Measurements from ENCODE around the gene KLF11. TPM values are rescaled to one million over a fixed set of nuclear protein-coding genes. Genes with fewer than 3 reads are reported as not detected.
A peak's percentile ranks its signal among the peaks of the same experiment; 100 is the strongest.

The KLF11 gene
- total and polyA plus RNA-seq, 9 of the 15 experiments (the other 6 are each of a cell fraction or from before 2014, with no cell fraction given), result 2.1 to 13.4 (median 6.5) TPM

DNA sequence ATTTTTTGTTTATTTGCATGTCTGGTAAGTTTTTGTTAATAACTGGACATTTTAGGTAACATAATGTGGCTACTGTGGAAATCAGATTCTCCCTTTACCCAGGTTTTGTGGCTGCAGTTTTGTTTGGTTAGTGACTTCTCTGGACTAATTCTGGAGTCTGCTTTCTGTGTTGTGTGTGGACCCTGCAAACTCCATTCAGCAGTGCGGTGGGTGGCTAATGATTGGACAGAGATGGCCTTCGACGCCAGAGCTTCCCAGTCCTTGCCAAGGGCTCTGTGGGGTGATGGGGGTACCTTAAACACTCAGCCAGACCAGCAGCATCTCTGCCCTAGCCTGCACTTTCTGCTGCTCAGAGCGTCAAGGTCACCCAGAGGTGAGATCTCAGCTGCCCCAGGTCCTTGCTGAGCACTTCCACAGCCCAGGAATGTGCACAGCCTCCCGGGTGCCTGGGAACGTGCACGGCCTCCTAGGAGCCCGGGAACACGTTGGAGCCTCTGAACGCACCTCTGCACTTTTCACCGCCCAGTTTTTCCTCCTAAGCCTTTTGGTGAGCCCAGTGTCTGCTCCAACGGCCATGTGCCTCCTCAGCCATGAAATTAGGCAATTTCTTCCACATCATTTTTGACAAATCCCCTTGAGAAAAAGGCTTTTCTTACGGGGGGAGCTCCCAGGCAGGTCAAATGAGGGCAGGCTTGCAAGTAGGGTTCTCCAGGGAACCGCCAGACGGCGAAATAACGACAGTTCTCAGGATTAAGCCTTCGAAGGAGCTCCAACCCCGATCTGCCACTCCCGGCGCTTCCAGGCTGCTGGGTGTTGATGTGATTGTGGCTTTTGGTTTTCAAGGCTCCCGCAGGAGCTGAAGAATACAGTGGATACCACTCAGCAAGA lies 35.2 kb upstream of the KLF11 start (continued):
- TF ChIP-seq, protein P1, sequence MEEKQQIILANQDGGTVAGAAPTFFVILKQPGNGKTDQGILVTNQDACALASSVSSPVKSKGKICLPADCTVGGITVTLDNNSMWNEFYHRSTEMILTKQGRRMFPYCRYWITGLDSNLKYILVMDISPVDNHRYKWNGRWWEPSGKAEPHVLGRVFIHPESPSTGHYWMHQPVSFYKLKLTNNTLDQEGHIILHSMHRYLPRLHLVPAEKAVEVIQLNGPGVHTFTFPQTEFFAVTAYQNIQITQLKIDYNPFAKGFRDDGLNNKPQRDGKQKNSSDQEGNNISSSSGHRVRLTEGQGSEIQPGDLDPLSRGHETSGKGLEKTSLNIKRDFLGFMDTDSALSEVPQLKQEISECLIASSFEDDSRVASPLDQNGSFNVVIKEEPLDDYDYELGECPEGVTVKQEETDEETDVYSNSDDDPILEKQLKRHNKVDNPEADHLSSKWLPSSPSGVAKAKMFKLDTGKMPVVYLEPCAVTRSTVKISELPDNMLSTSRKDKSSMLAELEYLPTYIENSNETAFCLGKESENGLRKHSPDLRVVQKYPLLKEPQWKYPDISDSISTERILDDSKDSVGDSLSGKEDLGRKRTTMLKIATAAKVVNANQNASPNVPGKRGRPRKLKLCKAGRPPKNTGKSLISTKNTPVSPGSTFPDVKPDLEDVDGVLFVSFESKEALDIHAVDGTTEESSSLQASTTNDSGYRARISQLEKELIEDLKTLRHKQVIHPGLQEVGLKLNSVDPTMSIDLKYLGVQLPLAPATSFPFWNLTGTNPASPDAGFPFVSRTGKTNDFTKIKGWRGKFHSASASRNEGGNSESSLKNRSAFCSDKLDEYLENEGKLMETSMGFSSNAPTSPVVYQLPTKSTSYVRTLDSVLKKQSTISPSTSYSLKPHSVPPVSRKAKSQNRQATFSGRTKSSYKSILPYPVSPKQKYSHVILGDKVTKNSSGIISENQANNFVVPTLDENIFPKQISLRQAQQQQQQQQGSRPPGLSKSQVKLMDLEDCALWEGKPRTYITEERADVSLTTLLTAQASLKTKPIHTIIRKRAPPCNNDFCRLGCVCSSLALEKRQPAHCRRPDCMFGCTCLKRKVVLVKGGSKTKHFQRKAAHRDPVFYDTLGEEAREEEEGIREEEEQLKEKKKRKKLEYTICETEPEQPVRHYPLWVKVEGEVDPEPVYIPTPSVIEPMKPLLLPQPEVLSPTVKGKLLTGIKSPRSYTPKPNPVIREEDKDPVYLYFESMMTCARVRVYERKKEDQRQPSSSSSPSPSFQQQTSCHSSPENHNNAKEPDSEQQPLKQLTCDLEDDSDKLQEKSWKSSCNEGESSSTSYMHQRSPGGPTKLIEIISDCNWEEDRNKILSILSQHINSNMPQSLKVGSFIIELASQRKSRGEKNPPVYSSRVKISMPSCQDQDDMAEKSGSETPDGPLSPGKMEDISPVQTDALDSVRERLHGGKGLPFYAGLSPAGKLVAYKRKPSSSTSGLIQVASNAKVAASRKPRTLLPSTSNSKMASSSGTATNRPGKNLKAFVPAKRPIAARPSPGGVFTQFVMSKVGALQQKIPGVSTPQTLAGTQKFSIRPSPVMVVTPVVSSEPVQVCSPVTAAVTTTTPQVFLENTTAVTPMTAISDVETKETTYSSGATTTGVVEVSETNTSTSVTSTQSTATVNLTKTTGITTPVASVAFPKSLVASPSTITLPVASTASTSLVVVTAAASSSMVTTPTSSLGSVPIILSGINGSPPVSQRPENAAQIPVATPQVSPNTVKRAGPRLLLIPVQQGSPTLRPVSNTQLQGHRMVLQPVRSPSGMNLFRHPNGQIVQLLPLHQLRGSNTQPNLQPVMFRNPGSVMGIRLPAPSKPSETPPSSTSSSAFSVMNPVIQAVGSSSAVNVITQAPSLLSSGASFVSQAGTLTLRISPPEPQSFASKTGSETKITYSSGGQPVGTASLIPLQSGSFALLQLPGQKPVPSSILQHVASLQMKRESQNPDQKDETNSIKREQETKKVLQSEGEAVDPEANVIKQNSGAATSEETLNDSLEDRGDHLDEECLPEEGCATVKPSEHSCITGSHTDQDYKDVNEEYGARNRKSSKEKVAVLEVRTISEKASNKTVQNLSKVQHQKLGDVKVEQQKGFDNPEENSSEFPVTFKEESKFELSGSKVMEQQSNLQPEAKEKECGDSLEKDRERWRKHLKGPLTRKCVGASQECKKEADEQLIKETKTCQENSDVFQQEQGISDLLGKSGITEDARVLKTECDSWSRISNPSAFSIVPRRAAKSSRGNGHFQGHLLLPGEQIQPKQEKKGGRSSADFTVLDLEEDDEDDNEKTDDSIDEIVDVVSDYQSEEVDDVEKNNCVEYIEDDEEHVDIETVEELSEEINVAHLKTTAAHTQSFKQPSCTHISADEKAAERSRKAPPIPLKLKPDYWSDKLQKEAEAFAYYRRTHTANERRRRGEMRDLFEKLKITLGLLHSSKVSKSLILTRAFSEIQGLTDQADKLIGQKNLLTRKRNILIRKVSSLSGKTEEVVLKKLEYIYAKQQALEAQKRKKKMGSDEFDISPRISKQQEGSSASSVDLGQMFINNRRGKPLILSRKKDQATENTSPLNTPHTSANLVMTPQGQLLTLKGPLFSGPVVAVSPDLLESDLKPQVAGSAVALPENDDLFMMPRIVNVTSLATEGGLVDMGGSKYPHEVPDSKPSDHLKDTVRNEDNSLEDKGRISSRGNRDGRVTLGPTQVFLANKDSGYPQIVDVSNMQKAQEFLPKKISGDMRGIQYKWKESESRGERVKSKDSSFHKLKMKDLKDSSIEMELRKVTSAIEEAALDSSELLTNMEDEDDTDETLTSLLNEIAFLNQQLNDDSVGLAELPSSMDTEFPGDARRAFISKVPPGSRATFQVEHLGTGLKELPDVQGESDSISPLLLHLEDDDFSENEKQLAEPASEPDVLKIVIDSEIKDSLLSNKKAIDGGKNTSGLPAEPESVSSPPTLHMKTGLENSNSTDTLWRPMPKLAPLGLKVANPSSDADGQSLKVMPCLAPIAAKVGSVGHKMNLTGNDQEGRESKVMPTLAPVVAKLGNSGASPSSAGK (IDR thresholded peaks at IDR 0.05), result peak; percentile 46
- TF ChIP-seq, protein P2, sequence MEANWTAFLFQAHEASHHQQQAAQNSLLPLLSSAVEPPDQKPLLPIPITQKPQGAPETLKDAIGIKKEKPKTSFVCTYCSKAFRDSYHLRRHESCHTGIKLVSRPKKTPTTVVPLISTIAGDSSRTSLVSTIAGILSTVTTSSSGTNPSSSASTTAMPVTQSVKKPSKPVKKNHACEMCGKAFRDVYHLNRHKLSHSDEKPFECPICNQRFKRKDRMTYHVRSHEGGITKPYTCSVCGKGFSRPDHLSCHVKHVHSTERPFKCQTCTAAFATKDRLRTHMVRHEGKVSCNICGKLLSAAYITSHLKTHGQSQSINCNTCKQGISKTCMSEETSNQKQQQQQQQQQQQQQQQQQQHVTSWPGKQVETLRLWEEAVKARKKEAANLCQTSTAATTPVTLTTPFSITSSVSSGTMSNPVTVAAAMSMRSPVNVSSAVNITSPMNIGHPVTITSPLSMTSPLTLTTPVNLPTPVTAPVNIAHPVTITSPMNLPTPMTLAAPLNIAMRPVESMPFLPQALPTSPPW (CRISPR knock-in tag; IDR thresholded peaks at IDR 0.05), result peak; percentile 30
- peak in 1 of 2 experiments; percentile 27; a peak in 2 of 4 replicates for TF ChIP-seq RAD21 (CRISPR knock-in tag; conservative IDR thresholded peaks at IDR 0.05 in 1 of 2, IDR thresholded peaks at IDR 0.05 in 1 of 2)
- TF ChIP-seq, protein P3, sequence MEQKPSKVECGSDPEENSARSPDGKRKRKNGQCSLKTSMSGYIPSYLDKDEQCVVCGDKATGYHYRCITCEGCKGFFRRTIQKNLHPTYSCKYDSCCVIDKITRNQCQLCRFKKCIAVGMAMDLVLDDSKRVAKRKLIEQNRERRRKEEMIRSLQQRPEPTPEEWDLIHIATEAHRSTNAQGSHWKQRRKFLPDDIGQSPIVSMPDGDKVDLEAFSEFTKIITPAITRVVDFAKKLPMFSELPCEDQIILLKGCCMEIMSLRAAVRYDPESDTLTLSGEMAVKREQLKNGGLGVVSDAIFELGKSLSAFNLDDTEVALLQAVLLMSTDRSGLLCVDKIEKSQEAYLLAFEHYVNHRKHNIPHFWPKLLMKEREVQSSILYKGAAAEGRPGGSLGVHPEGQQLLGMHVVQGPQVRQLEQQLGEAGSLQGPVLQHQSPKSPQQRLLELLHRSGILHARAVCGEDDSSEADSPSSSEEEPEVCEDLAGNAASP (IDR thresholded peaks at IDR 0.05), result peak; percentile 64
